Left ventricle myocardium superior (tissue), 1 donor: ENCODE data around the gene RAB3GAP1. TPM values are rescaled to one million over a fixed set of nuclear protein-coding genes. Genes with fewer than 3 reads are reported as not detected.
"Not testable (repeated sequence)": the region's sequence is repeated elsewhere in the genome, so short reads cannot be mapped to it uniquely, and the experiment has no call there.

Experiments
- ATAC-seq: fragments of 200-7000 bp; cut with Tn5 transposase; one replicate; pipeline ENCODE4 v1.9.1; 2020; ENCODE audit warnings: mild to moderate bottlenecking, moderate library complexity
- DNase-seq: peaks from one replicate; pipeline ENCODE4 v3.0.0-alpha.2; 2020
- intact Hi-C: fragments of 100-400 bp; cut with micrococcal nuclease; formaldehyde crosslinking; loops from one replicate; pipeline ENCODE4 v1.11.0; 2022
- long read RNA-seq: library from polyadenylated mRNA; unstranded; transcript quantifications from one replicate; pipeline ENCODE4 v2.0.0, GENCODE V29; 2021
- total RNA-seq: library from RNA; stranded (reverse); fragmentation: NEBNext Ultra II Directional; extraction: Animal tissue kit (Norgen Biotek cat#: 25700); gene quantifications from one replicate; pipeline ENCODE4 v1.2.1, GENCODE V29; 2021
- donor health status: DM: no; HTN: yes; CAD: no; lungs with severe emphysema.

RAB3GAP1 gene
- total RNA-seq: 53.2 TPM
- long read RNA-seq, full-length matches to known transcripts: 28 of 67 reads
- long read RNA-seq, partial matches to known transcripts: 18 of 67 reads
- long read RNA-seq, other reads (novel, unspliced or antisense): 21 of 67 reads

DNA sequence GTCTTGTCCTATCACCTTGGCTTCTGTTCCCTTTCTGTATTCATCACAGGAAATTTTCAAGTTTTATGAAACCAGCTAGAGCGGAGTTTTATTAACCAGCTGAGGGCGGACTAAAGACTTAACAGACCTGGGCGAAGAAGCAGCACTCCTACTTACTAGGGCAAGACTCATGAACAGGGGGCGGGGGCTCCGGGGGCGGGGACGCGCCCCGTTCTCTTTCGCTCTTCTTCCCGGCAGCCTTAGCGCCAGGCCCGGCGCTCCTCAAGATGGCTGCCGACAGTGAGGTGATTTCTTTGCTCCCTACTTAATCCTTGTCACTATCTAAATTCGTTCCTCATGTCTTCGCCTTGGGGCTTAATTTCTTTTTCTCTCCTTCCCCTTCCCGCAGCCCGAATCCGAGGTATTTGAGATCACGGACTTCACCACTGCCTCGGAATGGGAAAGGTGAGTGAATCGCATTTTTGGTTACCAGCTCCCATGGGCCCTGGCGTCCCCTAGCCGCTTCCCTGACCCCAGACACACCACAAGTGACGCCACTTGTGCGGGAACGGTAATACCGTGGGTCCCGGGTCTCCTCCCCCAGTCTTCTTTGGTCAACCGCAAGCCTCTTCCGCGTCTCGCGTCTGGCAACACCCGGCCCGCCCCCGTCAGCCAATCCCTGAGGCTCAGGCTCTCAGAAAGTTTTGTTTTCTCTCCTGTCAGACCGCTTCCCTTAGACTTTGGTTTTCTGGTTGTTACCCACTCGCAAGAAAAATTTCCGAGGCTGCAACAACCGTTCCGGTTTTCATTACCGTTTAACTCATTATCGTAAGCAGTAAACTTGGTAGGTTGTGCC is at the start of gene RAB3GAP1:
RAB3GAP1 (plus strand) TSS at position 251 of the 835 bp plus-strand sequence; CDS start at position 267, 16 bp downstream.
- DNase-seq: peak; percentile 80
- intact Hi-C loops: loop anchor here (5.0 kb wide), 1 partner anchor 100 kb away; no protein-coding TSS in a partner anchor
- peak; percentile 91 for ATAC-seq

DNA sequence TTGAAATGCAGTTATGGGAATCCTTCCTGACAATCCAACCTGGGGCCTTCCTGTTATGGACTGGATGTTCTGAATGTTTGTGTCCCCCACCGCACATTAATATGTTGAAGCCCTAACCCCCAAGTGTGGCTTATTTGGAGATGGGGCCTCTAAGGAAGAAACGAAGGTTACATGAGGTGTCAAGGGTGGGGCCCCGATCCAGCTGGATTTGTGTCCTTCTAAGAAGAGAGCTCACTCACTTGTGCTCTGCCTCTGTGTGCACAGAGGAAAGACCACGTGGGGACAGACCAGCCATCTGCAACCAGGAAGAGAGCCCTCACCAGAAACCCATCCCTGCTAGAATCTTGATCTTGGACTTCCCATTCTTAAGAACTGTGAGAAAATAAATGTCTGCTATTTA is 49.3 kb upstream of the RAB3GAP1 start:
- intact Hi-C loops: loop anchor here (5.0 kb wide), 1 partner anchor 704 kb away; no protein-coding TSS in a partner anchor
- no peak for DNase-seq
- ATAC-seq: no peak

DNA sequence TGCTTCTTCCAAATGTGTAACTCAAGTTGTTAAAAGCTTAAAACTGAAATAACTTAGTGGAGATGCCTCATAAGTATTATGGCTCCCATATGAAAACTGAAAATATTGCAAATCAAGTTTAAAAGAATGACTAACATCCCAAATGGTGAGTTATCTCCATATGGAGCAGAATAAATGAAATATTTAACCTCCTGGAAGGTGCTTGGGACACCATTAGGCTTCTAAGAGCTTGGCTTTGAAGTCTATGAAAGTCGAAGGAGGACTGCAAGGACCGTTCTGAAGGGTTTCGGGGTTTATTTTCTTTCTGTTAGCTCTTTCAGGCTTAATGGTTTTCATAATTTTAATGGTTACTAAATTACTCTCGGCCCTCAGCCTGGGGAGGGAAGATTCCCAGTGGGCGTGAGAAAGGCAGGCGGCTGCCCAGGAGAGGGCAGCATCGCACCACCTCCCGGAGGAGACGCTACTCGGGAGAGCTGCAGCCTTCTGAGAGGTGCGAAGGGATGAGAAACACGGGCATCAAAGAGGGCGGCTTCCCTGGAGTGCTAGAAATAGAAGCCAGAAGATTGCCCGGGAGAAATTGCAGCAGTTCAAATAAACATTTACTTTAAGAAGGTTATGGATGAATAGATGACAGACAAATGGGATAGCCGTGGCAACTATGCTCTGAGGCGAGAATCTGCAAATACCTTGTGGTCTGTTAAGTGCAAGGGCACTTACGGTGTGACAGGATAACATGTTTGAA is 47.9 kb upstream of the RAB3GAP1 start:
- peak; percentile 85 for DNase-seq
- intact Hi-C loops: loop anchor here (5.0 kb wide), 1 partner anchor 703 kb away; no protein-coding TSS in a partner anchor
- peak; percentile 99 for ATAC-seq

DNA sequence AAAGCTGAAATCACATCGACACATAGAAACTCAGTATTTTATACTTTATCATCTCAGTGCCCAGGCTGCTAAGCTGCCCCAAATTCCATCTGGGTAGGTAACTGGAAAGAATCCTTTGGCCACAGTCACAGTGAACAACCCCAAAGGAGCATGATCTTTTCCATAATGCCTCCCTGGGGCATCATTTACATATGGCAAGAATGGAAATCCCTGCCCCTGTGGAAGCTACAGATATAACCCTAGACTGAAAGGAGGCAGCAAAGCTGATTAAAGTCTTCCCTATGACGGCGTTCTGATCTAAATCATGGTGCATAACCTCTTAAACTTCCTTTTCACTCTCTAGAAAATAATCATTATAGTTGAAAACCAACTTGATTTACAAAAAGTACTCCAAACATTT is 46.3 kb upstream of the RAB3GAP1 start:
- intact Hi-C loops: no loop called here

DNA sequence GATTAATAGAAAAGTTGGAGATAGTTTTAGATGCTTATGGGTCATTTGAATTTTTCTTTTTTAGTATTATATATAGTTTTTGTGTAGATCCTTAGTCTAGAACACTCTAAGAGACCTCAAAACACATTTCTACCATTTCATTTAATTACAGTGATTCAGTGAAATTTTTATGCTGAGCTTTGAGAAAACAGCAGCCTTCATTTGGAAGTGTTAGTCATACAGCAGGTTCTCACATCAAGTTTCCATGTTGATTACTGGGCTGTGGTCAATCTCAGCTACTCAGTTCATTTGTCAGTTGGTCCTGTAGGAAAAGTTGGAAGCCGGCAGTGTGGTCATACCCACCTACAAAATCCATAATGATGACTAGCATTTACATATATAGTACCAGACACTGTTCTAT is 42.8 kb upstream of the RAB3GAP1 start:
- intact Hi-C loops: no loop called here
- ATAC-seq (no peak), DNase-seq (no peak)

More for the DNA sequence above, 46.3 kb upstream of the RAB3GAP1 start:
- no peak for DNase-seq
- ATAC-seq: no peak

DNA sequence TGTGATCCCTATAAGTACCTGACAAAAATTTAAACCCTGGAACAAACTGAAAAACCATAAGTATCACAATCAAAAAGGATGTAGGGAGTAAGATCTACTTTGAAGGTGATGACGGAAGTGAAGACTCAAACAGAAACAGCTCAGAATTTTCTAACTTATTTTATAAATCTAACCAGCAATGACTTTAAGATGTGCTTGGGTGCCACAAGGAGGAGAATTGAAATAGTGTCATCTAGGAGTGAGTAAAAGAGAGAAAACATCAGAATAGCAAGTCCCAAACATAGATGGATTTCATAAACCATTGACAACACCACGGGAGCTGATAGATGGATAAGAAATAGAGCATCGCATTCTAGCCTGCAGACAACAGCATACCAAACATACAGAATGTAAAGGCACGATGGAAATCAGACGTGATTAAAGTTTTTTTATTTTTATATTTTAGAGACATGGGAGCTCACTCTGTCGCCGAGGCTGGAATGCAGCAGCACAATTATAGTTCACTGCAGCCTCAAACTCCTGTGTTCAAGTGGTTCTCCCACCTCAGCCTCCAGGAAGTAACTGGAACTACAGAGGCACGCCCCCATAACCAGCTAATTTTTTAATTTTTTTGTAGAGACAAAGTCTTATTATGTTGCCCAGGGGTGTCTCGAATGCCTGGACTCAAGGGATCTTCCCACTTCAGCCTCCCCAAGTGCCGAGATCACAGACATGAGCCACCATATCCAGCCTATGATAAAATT is 41.7 kb upstream of the RAB3GAP1 start:
- no peak for ATAC-seq
- no peak for DNase-seq
- intact Hi-C loops: no loop called here

DNA sequence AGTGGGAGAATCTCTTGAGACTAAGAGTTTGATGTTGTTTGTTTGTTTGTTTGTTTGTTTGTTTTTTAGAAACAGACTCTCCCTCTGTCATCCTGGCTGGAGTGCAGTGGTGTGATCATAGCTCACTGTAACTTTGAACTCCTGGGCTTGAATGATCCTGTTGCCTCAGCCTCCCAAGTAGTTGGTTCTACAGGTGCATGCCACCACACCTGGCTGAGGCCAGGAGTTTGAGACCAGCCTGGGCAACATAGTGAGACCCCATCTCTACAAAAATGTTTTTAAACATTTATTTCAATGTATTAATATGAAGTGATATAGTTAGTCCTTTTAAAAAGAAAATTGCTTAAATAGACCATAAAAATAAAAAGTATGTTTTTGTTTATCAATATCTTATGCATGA is 40.5 kb upstream of the RAB3GAP1 start:
- intact Hi-C loops: no loop called here
- ATAC-seq (no peak), DNase-seq (no peak)

DNA sequence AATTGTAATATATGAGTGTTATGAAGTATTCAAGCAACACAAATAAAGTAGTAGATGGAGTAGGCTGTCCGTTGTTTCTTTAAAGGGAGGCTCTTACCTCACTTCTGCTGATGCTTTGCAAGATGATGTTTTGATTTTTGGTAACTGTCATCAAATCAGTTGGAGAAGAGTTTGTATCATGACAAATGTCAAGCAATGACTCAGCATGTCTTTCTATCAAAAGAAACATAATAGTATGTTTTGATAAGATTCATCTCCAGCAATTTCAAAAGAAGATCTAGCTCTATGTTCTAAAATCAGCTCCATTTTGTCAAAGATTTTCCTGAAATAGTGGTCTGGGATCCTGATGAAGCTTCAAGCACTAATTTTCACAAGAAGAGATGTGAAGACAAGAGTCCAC is 30.5 kb upstream of the RAB3GAP1 start:
- intact Hi-C loops: no loop called here
- DNase-seq (no peak), ATAC-seq (no peak)

DNA sequence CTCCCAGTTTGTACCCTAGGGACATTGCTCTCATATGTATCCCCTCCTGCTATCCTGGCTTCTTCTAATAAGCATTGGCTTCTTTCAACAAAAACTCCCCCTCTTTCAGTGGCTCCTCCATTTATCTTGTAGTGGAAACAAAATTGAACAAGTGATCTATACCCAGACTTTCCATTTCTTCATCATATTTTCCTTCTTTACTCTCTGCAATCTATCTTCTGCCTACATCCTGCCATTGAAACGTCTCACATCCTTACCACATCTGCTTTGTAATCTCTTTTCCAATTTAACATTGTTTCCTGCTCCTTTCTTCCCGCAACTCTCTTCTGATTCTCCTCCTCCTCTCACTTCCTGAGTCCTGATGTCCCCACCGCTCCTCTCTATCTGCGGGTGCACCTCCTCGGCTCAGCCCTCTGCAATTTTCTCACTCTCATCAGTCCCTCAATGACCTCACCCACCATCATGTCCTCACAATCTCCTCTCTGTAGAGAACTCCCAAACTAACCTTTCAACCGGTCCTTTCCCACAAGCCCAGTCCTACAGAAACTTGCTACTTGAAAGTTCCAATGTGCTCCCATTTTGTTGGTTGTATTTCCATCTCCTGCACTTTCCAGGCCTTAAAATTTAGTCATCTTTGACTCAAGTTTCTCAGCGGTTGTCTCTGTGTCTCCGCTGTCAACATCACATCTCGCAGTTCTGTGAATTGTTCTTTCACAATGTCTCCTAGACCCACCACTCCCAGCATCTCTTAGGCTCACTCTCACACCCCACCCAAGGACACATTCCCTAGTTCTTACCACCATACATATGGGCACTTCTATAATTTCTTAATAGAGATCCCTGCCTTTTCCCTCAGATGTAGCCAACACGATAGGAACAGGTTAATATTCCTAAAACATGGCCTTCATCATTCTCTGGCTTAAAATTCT is 28.9 kb upstream of the RAB3GAP1 start:
- intact Hi-C loops: no loop called here
- DNase-seq: no peak
- no peak for ATAC-seq

DNA sequence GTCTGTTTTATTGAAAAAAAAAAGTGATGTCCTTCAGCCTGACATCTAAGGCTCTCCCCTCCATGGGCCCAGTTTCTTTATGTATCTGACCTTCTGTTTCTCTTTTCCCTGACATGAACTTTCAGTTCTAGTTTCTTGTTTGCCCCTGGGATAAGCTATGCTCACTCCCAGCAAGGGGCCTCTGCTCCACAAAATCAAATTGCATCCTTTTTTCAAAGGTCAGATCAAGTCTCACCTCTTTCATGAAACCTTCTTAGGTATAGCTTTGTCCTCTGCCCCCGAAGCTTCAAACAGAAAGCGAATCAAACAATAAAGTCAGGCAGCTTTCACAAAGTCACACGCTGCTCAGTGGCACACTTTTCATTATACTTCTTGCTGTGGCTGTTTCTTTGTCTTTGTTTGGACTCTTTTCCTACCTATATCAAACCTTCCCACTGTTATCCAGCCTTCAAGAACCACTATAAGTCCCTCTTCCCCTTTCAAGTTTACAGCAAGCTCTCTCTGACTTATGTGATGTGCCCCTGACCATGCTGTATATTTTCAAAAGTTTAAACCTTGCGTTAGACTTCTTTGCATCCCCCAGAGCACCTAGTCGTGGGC is 28.1 kb upstream of the RAB3GAP1 start:
- DNase-seq (no peak), ATAC-seq (no peak)
- intact Hi-C loops: no loop called here

DNA sequence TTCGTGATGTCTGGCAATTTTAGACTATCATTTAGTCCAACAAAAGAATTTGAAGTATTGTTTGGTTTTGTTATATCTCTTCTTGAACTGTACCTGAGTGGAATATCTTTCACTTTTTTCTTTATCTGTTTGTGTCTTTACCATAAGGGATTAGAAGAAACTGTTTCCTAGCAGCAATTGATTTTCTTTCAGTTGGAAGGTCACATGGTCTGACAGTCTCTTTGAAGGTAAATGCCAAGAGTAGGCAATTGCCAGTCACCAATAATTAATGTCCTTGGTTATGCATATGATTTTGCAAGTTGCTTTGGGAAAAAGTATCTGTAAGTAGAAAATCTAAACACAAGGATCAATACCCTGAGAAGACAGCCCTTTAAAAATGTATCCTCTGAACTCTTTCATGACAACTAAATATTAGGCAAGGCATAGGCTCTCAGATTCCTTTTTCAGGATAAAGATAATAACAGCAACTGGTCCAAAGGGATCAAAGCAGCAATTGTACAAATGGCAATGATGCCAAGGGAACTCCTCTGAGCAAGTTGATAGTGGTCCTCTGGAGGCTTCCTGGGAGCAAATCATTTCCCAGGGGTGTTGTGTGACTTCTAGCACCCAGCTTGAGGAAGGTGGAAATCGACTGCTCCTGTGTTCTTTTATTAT is 22.5 kb upstream of the RAB3GAP1 start:
- intact Hi-C loops: no loop called here
- DNase-seq (no peak), ATAC-seq (no peak)

DNA sequence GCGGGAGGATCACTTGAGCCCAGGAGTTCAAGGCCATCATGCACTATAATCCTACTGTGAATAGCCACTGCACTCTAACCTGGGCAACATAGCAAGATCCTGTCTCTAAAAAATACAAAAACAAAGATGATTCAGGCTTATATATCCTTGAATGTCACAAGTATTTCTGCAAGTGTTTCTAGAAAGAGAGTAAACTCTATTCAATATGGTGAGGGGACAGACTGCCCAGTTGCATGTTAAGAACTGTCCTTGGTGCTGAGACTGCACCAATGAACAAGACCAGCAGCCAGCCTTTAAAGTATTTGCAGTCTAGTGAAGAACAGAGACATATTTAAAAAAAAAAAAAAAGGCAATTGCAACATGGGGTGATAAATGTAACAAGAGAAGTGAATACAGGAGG is 21.3 kb upstream of the RAB3GAP1 start:
- no peak for ATAC-seq
- DNase-seq: no peak
- intact Hi-C loops: no loop called here

DNA sequence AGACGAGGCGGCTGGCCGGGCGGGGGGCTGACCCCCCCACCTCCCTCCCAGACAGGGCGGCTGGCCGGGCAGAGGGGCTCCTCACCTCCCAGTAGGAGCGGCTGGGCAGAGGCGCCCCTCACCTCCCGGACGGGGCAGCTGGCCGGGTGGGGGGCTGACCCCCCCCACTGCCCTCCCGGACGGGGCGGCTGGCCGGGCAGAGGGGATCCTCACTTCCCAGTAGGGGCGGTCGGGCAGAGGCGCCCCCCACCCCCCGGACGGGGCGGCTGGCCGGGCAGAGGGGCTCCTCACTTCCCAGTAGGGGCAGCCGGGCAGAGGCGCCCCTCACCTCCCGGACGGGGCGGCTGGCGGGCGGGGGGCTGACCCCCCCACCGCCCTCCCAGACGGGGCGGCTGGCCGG is 18.9 kb upstream of the RAB3GAP1 start:
- intact Hi-C loops, DNase-seq, ATAC-seq: not testable (repeated sequence)

DNA sequence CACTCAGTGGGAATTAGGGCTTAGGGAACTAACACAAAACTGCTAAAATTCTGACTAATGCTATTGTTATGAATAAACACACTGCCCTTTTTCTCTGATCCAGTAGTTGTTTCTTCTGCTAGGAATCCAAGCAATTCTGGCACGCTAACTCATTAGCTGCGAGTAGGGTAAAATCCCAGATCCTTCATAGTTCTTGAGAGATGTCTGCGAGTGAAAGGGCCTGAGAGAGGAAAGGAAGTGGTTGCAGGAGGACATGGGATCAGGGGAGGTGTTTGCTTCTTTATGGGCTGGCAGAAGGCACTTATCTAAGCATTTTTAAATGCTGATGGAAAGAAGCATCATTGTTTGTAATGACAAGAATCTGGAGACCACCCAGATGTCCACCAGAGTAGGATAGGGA is 14.3 kb upstream of the RAB3GAP1 start:
- DNase-seq (no peak), ATAC-seq (no peak)
- intact Hi-C loops: no loop called here

DNA sequence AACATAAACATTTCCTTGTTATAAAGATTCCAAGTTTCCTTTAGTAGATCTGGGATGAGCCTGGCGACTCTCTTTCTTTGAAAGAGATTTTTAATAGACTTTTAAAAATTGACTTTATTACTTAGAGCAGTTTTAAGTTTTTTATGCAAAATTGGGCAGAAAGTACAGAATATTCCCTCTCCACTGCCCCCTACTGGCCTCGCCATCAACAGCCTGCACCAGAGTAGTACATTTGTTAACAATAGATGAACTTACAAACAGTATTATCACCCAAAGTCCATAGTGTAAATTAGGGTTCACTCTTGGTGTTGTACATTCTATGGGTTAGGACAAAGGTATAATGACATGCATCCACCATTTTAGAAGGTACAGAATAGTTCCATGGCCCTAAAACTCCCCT is 8.7 kb upstream of the RAB3GAP1 start:
- ATAC-seq: no peak
- no peak for DNase-seq
- intact Hi-C loops: no loop called here

DNA sequence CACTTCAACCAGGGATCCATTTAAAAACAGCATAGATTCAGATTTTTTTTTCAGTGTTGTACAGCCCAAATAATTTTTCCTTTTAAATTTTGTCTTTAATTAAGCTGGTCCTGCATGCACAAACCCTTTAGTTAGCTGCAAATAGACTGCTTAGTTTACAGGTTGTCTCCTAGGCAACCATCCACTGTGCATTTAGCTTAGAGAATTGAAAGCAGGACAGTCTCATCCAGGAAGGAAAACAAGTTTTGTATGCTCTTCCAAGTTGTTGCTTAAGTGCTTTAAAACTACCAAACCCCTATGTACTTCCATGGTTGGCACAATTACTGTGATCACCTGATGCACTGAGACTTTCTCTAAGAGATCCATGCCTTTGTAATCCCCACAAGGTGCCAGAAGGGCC is 4.8 kb upstream of the RAB3GAP1 start, which contains the start of gene MAP3K19:
MAP3K19 (minus strand) TSS at position 148 of the 400 bp plus-strand sequence. CDS start 22,800 bp downstream, outside the sequence.
- ATAC-seq (no peak), DNase-seq (no peak)
- intact Hi-C loops: no loop called here

DNA sequence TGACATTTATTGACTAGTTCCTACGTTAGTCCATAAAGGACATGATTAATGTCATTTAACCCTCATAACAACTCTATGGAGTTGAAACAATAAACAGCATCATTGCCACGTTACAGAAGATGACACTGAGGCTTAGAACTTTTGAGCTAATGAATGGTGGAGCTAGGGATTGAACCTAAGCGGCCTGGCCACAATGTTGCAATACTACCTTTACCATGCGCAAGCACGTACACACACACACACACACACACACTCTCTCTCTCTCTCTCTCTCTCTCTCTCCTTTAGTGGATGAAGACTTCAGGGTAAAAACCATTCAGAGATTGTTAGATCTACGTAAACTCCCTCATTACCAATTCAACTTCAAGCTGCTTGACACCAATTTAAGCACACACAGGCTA is 4.0 kb upstream of the RAB3GAP1 start:
- intact Hi-C loops: no loop called here
- ATAC-seq: no peak
- no peak for DNase-seq
